Measurements from ENCODE around the gene TOMM20.

DNA sequence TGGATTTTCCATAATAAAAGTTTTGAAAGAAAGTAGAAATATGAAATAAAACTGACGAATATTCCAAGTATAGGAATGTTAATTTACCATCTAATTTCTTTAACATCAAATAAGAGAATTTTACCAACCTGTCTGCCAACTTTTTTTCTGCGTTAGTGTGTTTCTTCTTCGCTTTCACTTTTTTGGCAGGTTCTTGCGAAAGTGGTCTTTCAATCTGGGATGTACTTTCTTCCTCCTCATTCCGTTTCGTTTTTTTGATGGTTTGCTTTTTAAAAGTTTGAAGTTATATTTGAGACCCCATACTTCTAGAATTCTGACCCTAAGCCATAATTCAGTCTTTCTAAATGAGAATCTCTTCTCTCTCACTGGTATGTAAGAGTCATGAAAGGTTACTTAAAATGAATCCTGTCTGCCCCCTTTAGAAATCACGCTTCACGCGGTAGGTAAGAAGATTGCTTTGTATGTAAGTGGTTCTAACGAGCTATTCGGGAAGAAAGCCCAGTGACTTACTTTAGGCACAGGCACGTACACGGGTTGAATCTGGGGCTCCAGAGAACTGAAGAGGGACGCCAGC, 31.8 kb upstream of the TOMM20 start:
- TF ChIP-seq ELF4 (IDR thresholded peaks at IDR 0.05) (no peak), L3MBTL2 (conservative IDR thresholded peaks at IDR 0.05) (no peak), FOXA1 (IDR thresholded peaks at IDR 0.05) (no peak), FOXM1 (IDR thresholded peaks at IDR 0.05; ENCODE audit: borderline replicate concordance) (no peak), SUZ12 (IDR thresholded peaks at IDR 0.05) (no peak), TARDBP (IDR thresholded peaks at IDR 0.05) (no peak), SP1 (IDR thresholded peaks at IDR 0.05) (no peak), FOXK2 (IDR thresholded peaks at IDR 0.05) (no peak), ZNF384 (IDR thresholded peaks at IDR 0.05) (no peak), CTBP1 (IDR thresholded peaks at IDR 0.05; ENCODE audit: borderline replicate concordance) (no peak), BHLHE40 (IDR thresholded peaks at IDR 0.05; ENCODE audit: borderline replicate concordance) (no peak), NFRKB (IDR thresholded peaks at IDR 0.05) (no peak)
- TF ChIP-seq, protein P1, sequence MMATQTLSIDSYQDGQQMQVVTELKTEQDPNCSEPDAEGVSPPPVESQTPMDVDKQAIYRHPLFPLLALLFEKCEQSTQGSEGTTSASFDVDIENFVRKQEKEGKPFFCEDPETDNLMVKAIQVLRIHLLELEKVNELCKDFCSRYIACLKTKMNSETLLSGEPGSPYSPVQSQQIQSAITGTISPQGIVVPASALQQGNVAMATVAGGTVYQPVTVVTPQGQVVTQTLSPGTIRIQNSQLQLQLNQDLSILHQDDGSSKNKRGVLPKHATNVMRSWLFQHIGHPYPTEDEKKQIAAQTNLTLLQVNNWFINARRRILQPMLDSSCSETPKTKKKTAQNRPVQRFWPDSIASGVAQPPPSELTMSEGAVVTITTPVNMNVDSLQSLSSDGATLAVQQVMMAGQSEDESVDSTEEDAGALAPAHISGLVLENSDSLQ (IDR thresholded peaks at IDR 0.05), result no peak
